Thyroid gland (tissue), 4 donors: ENCODE measurements around the gene ENTHD1.

Experiments used
- CTCF ChIP-seq, 6 experiments: fragments of 200-600 bp in 3 of 6; fragments of 450-650 bp in 3 of 6; sonication (generic) in 3 of 6; IDR thresholded peaks; one replicate each; pipeline ENCODE4 v1.5.1; 2016 to 2019; ENCODE audit warnings: antibody characterized with exemption in 6 of 6, mild to moderate bottlenecking in 2 of 6, inconsistent platforms in 1 of 6, moderate library complexity in 1 of 6
- POLR2A ChIP-seq, 2 donors: fragments of 450-650 bp; IDR thresholded peaks; one replicate each; pipeline ENCODE4 v1.6.1; 2017; ENCODE audit warnings: antibody characterized with exemption in 2 of 2, mild to moderate bottlenecking in 2 of 2, moderate library complexity in 1 of 2

- no peak for TF ChIP-seq CTCF (IDR thresholded peaks at IDR 0.05)
- no peak for TF ChIP-seq POLR2A (IDR thresholded peaks at IDR 0.05)
Observed at GRCh38 chr22:39910876-39911613, 17.5 kb upstream of the ENTHD1 start.
